NCI-H1694 (cell line): ENCODE data around the gene COQ8B.

ENCODE experiments used
- DNase-seq: peaks from one replicate; lab custom pipeline; 2025; lab: John Stamatoyannopoulos, UW

The COQ8B gene

GRCh38 chr19:40717880-40718773 lies 1.4 kb upstream of the COQ8B start:
- no peak for DNase-seq

GRCh38 chr19:40717325-40717879 lies 716 bp upstream of the COQ8B start:
- DNase-seq = no peak

- no peak for DNase-seq
These were observed 630 bp downstream of the COQ8B start for GRCh38 chr19:40716031-40716481.

- DNase-seq = peak; percentile 92
These were observed 2.0 kb downstream of the COQ8B start for GRCh38 chr19:40714441-40715299.

- no peak for DNase-seq
These were observed 2.7 kb downstream of the COQ8B start for GRCh38 chr19:40713939-40714338.

- DNase-seq = no peak
These were observed 6.9 kb downstream of the COQ8B start for GRCh38 chr19:40709817-40710216.

- no peak for DNase-seq
These were observed 9.1 kb downstream of the COQ8B start for GRCh38 chr19:40707615-40708014.

- DNase-seq = no peak
These were observed 10.6 kb downstream of the COQ8B start for GRCh38 chr19:40705950-40706619.

GRCh38 chr19:40705362-40705651 lies 11.4 kb downstream of the COQ8B start:
- DNase-seq = no peak

- DNase-seq = no peak
These were observed 12.0 kb downstream of the COQ8B start for GRCh38 chr19:40704491-40705361.

- DNase-seq = no peak
These were observed 13.5 kb downstream of the COQ8B start for GRCh38 chr19:40703029-40703755.

GRCh38 chr19:40702337-40703012 lies 14.2 kb downstream of the COQ8B start:
- DNase-seq = peak; percentile 81

- no peak for DNase-seq
These were observed 14.9 kb downstream of the COQ8B start for GRCh38 chr19:40701758-40702157.

- DNase-seq = no peak
These were observed 16.6 kb downstream of the COQ8B start for GRCh38 chr19:40700083-40700482.

- no peak for DNase-seq
These were observed 19.7 kb downstream of the COQ8B start for GRCh38 chr19:40697007-40697406.

- DNase-seq = no peak
These were observed 20.8 kb downstream of the COQ8B start for GRCh38 chr19:40695881-40696280.

- no peak for DNase-seq
These were observed 22.8 kb downstream of the COQ8B start for GRCh38 chr19:40693896-40694295.

- DNase-seq = peak; percentile 8
These were observed 23.4 kb downstream of the COQ8B start for GRCh38 chr19:40693150-40693788.

GRCh38 chr19:40692212-40692551 lies 24.5 kb downstream of the COQ8B start:
- no peak for DNase-seq
